Pancreas (tissue), 10 donors: ENCODE measurements around the gene CLK2. TPM values are rescaled to one million over a fixed set of nuclear protein-coding genes. Genes with fewer than 3 reads are reported as not detected.
"Not testable (repeated sequence)": the region's sequence is repeated elsewhere in the genome, so short reads cannot be mapped to it uniquely, and the experiment has no call there.

Experiments
- ATAC-seq, 4 donors: fragments of 200-7000 bp; cut with Tn5 transposase; one replicate each; pipeline versions ENCODE4 v1.8.0 to v1.9.1; 2020; ENCODE audit warnings: mild to moderate bottlenecking in 4 of 4, moderate library complexity in 4 of 4
- DNase-seq, 6 donors: peaks; one replicate each; pipeline ENCODE4 v3.0.0-alpha.2; 2020
- FAIRE-seq: peaks from 2 replicates; lab custom pipeline; 2012; peaks lifted over from hg19 to GRCh38; lab: Jason Lieb, UNC
- H3K27ac ChIP-seq, 4 donors: fragments of 200-600 bp; sonication (generic); 1 replicate in 3 of 4; 2 replicates in 1 of 4; pipeline versions ENCODE4 v1.5.0 to v1.8.0; 2020
- H3K27me3 ChIP-seq, 4 donors: fragments of 200-600 bp; one replicate each; pipeline ENCODE4 v1.8.0; 2021
- H3K36me3 ChIP-seq, 3 donors: fragments of 200-600 bp; sonication (generic) in 1 of 3; one replicate each; pipeline versions ENCODE4 v1.5.0 to v1.8.0; 2020 to 2021
- H3K4me1 ChIP-seq, 3 donors: fragments of 200-600 bp; one replicate each; pipeline ENCODE4 v1.8.0; 2021
- H3K4me3 ChIP-seq, 4 donors: fragments of 200-600 bp; sonication (generic) in 2 of 4; one replicate each; pipeline versions ENCODE4 v1.5.0 to v1.8.0; 2020 to 2021
- H3K9me3 ChIP-seq, 4 donors: fragments of 200-600 bp; one replicate each; pipeline ENCODE4 v1.8.0; 2021
- CTCF ChIP-seq, 4 donors: fragments of 200-600 bp; sonication (generic) in 3 of 4; IDR thresholded peaks; one replicate each; pipeline versions ENCODE4 v1.5.0 to v1.8.0; 2021; ENCODE audit warnings: antibody characterized with exemption in 4 of 4
- WGBS, 2 donors: extraction: QIAGEN DNeasy Blood & Tissue Kit; methylation state at CpG; one replicate each; pipeline ENCODE4 v1.1.7; 2013; 5-methylcytosine and 5-hydroxymethylcytosine counted together
- intact Hi-C, 3 donors: fragments of 100-400 bp; cut with DNase I; formaldehyde crosslinking; loops; one replicate each; pipeline versions ENCODE4 v1.11.1 to v1.14.2; 2022
- polyA plus RNA-seq, 2 donors: library from polyadenylated mRNA; stranded (reverse); fragments of 200-250 nt; gene quantifications; one replicate each; pipeline ENCODE4 v1.2.3, GENCODE V29; 2013
- total RNA-seq, 6 donors: library from RNA; stranded (reverse); fragmentation: NEBNext Ultra II Directional in 4 of 6; extraction: Animal tissue kit (Norgen Biotek cat#: 25700) in 4 of 6; gene quantifications; one replicate each; pipeline versions ENCODE4 v1.2.1 to v1.2.4, GENCODE V29; 2021 to 2023
- donor health status: healthy with polysubstance abuse.
- donor health status: DM: no; HTN: no; CAD: no; lungs with moderate emphysema.
- donor health status: DM: no; HTN: no; CAD: no.
- donor health status: control.
- donor health status: control.
- donor health status: Bipolar disorder and iron deficiency.
- donor health status: DM: yes; HTN: yes; CAD: no.
- donor health status: DM: no; HTN: no; CAD: no.
- donor health status: DM: no; HTN: no; CAD: no.
- donor health status: DM: yes; HTN: yes; CAD: no.

Gene CLK2
- total and polyA plus RNA-seq, 8 donors = 15.7 to 89.4 (median 21.6) TPM

GRCh38 chr1:155219592-155220031 lies 53.7 kb downstream of the CLK2 start:
- peak overlapping the region in 1 of 4 donors; percentile 37 for H3K27ac ChIP-seq
- intact Hi-C loops = no loop called here

GRCh38 chr1:155218854-155219591 lies 54.3 kb downstream of the CLK2 start:
- Histone ChIP-seq H3K9me3 (no peaks in the 10 kb centered on the region), H3K27ac (peak overlapping the region in 1 of 4 donors; percentile 37), H3K4me3 (peak overlapping the region in 1 of 4 donors; percentile 11), H3K4me1 (peaks cover 0 to 5% (median 0%) of the 10 kb centered on the region in 3 donors), H3K27me3 (no peaks in the 10 kb centered on the region), H3K36me3 (no peaks in the 10 kb centered on the region)
- no peak for FAIRE-seq
- ATAC-seq = peak; percentile 84 to 89 (median 86)
- peak in 2 of 6 donors; percentile 54 to 71 for DNase-seq
- WGBS, 2 donors = 29 to 40% methylated on average over 7 of the region's 7 CpGs
- no peak for TF ChIP-seq CTCF (IDR thresholded peaks at IDR 0.05)
- intact Hi-C loops = no loop called here

More at GRCh38 chr1:155219592-155220031, 53.7 kb downstream of the CLK2 start:
- no peaks in the 10 kb centered on the region for H3K9me3 ChIP-seq
- TF ChIP-seq CTCF (IDR thresholded peaks at IDR 0.05) = no peak
- H3K4me3 ChIP-seq = peak overlapping the region in 1 of 4 donors; percentile 11
- ATAC-seq (peak; percentile 64 to 76 (median 69)), FAIRE-seq (no peak), DNase-seq (no peak)
- 8 to 11% methylated on average over 1 of the region's 1 CpG for WGBS, 2 donors
- no peaks in the 10 kb centered on the region for H3K36me3 ChIP-seq
- H3K27me3 ChIP-seq = no peaks in the 10 kb centered on the region
- peaks cover 0 to 5% (median 0%) of the 10 kb centered on the region in 3 donors for H3K4me1 ChIP-seq

- H3K27me3 ChIP-seq, FAIRE-seq, intact Hi-C loops, H3K4me3 ChIP-seq, H3K27ac ChIP-seq, ATAC-seq, H3K36me3 ChIP-seq, H3K4me1 ChIP-seq, H3K9me3 ChIP-seq: not testable (repeated sequence)
- DNase-seq = peak in 1 of 6 donors; percentile 18
- 76% methylated on average over 8 of the region's 10 CpGs for WGBS, 2 donors
These were observed 58.6 kb downstream of the CLK2 start for GRCh38 chr1:155214702-155215101.

Other genes with a start within 250 kb of the CLK2 start
- gene DCST2, start 239.7 kb downstream of the CLK2 start, total RNA-seq = under 1 TPM; 0.12 to 0.94 (median 0.22) TPM
- 1 to 10 TPM; 3.9 to 5.1 TPM for gene DCST2, start 239.7 kb downstream of the CLK2 start, polyA plus RNA-seq
- gene DCST1, start 239.7 kb downstream of the CLK2 start, total RNA-seq = under 1 TPM in 1 of 6 donors, not detected in 5; 0.14 TPM
- gene DCST1, start 239.7 kb downstream of the CLK2 start, polyA plus RNA-seq = not detected
- 10 to 100 TPM; 23.7 to 37.6 (median 33.2) TPM for gene ADAM15, start 222.2 kb downstream of the CLK2 start, total RNA-seq
- 100 to 1,000 TPM; 114 to 125 TPM for gene ADAM15, start 222.2 kb downstream of the CLK2 start, polyA plus RNA-seq
- 1 to 10 TPM; 2.1 to 5.6 (median 3.1) TPM for gene EFNA4, start 209.8 kb downstream of the CLK2 start, total RNA-seq
- 1 to 10 TPM; 6.0 to 6.2 TPM for gene EFNA4, start 209.8 kb downstream of the CLK2 start, polyA plus RNA-seq
- 1 to 10 TPM in 2 of 6 donors, under 1 TPM in 4; 0.52 to 1.2 (median 0.70) TPM for gene EFNA3, start 194.7 kb downstream of the CLK2 start, total RNA-seq
- gene EFNA3, start 194.7 kb downstream of the CLK2 start, polyA plus RNA-seq = under 1 TPM; 0.72 to 0.99 TPM
- gene EFNA1, start 145.6 kb downstream of the CLK2 start, total RNA-seq = 10 to 100 TPM; 19.5 to 45.9 (median 30.4) TPM
- gene EFNA1, start 145.6 kb downstream of the CLK2 start, polyA plus RNA-seq = 10 to 100 TPM; 47.9 to 91.7 TPM
- gene SLC50A1, start 137.7 kb downstream of the CLK2 start, total RNA-seq = 10 to 100 TPM; 18.7 to 33.3 (median 26.2) TPM
- gene SLC50A1, start 137.7 kb downstream of the CLK2 start, polyA plus RNA-seq = 10 to 100 TPM; 32.8 to 33.0 TPM
- 10 to 100 TPM; 39.4 to 46.5 (median 42.3) TPM for gene DPM3, start 133.0 kb downstream of the CLK2 start, total RNA-seq
- 100 to 1,000 TPM; 211 to 227 TPM for gene DPM3, start 133.0 kb downstream of the CLK2 start, polyA plus RNA-seq
- 100 to 1,000 TPM in 4 of 6 donors, 10 to 100 TPM in 2; 91.8 to 119 (median 102) TPM for gene KRTCAP2, start 100.2 kb downstream of the CLK2 start, total RNA-seq
- 100 to 1,000 TPM; 182 to 238 TPM for gene KRTCAP2, start 100.2 kb downstream of the CLK2 start, polyA plus RNA-seq
- gene TRIM46, start 99.7 kb downstream of the CLK2 start, total RNA-seq = under 1 TPM; 0.19 to 0.59 (median 0.33) TPM
- gene TRIM46, start 99.7 kb downstream of the CLK2 start, polyA plus RNA-seq = 1 to 10 TPM; 1.2 to 4.1 TPM
- 10 to 100 TPM in 5 of 6 donors, 1 to 10 TPM in 1; 9.9 to 31.1 (median 14.6) TPM for gene THBS3, start 65.6 kb downstream of the CLK2 start, total RNA-seq
- gene THBS3, start 65.6 kb downstream of the CLK2 start, polyA plus RNA-seq = 10 to 100 TPM; 69.1 to 78.6 TPM
- gene MTX1, start 64.8 kb downstream of the CLK2 start, total RNA-seq = 10 to 100 TPM; 10.7 to 18.4 (median 15.7) TPM
- 10 to 100 TPM; 34.3 to 36.8 TPM for gene MTX1, start 64.8 kb downstream of the CLK2 start, polyA plus RNA-seq
- 10 to 100 TPM in 2 of 6 donors, 1 to 10 TPM in 4; 6.7 to 14.4 (median 8.5) TPM for gene ENTREP3, start 18.0 kb downstream of the CLK2 start, total RNA-seq
- 10 to 100 TPM in 1 of 2 donors, 1 to 10 TPM in 1; 7.9 to 11.1 TPM for gene ENTREP3, start 18.0 kb downstream of the CLK2 start, polyA plus RNA-seq
- 10 to 100 TPM; 25.1 to 33.4 (median 28.0) TPM for gene SCAMP3, start 11.1 kb downstream of the CLK2 start, total RNA-seq
- 10 to 100 TPM; 27.7 to 55.5 TPM for gene SCAMP3, start 11.1 kb downstream of the CLK2 start, polyA plus RNA-seq
- 1 to 10 TPM in 4 of 6 donors, under 1 TPM in 2; 0.66 to 2.6 (median 1.4) TPM for gene HCN3, start 4.0 kb upstream of the CLK2 start, total RNA-seq
- gene HCN3, start 4.0 kb upstream of the CLK2 start, polyA plus RNA-seq = 10 to 100 TPM in 1 of 2 donors, 1 to 10 TPM in 1; 4.8 to 12.0 TPM
- under 1 TPM in 1 of 6 donors, not detected in 5; 0.22 TPM for gene PKLR, start 27.9 kb upstream of the CLK2 start, total RNA-seq
- under 1 TPM in 1 of 2 donors, not detected in 1; 0.19 TPM for gene PKLR, start 27.9 kb upstream of the CLK2 start, polyA plus RNA-seq
- gene FDPS, start 35.4 kb upstream of the CLK2 start, total RNA-seq = 10 to 100 TPM; 48.7 to 78.9 (median 66.2) TPM
- gene FDPS, start 35.4 kb upstream of the CLK2 start, polyA plus RNA-seq = 100 to 1,000 TPM in 1 of 2 donors, 10 to 100 TPM in 1; 75.1 to 151 TPM
- gene RUSC1, start 47.4 kb upstream of the CLK2 start, total RNA-seq = 10 to 100 TPM in 4 of 6 donors, 1 to 10 TPM in 2; 9.2 to 19.2 (median 11.6) TPM
- 10 to 100 TPM; 23.0 to 47.2 TPM for gene RUSC1, start 47.4 kb upstream of the CLK2 start, polyA plus RNA-seq